GM19351 (cell line): ENCODE data around the gene PQBP1.
A peak's percentile ranks its signal among the peaks of the same experiment; 100 is the strongest.

Source experiments
- ATAC-seq: cut with Tn5 transposase; IDR thresholded peaks from one replicate; pipeline ENCODE4 v1.9.1; 2021; ENCODE audit warnings: mild to moderate bottlenecking, moderate library complexity; ENCODE audit not compliant: unreplicated experiment

PQBP1 gene

GRCh38 chrX:48919947-48920717 is 22.4 kb downstream of the PQBP1 start:
- no peak for ATAC-seq

DNA sequence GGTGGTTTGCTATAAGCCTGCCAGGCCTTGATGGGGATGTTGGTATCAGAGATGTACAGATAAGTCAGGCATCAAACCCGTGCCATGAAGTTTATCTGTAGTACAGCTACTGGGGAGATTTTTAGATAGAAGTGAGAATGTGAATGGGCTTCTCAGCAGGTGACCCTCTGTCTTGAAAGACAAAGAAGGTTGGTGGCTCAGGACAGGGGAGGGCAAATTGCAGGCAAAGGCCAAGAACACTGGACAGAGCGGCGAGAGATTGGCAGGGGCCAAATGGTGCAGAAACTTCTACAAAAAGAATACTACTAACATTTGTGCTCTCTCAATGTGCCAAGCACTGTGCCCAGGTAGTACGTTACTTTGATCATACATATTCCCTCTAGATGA is 23.0 kb downstream of the PQBP1 start:
- no peak for ATAC-seq

- ATAC-seq: no peak
Observed at GRCh38 chrX:48923771-48924170, 26.0 kb downstream of the PQBP1 start.

- ATAC-seq: no peak
Observed at GRCh38 chrX:48924270-48924669, 26.5 kb downstream of the PQBP1 start.

DNA sequence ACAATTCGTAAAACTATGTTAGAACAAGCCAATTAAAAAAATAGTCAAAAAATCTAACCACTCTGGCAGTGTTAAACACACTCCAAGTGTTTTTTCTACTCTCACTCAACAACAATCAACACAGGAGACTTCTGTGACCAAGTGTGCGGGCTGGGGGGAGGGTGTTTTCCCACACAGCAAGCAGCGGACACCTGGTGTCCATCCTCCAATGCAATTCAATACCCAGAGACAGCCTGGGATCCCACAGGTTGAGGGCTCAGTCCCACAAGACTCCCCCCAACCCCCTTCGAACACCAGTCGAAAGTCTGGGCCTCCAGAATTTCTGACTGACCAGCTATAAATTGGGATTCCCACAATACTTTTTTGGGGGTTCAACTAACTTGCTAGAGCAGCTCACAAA is 29.4 kb downstream of the PQBP1 start:
- ATAC-seq: no peak

DNA sequence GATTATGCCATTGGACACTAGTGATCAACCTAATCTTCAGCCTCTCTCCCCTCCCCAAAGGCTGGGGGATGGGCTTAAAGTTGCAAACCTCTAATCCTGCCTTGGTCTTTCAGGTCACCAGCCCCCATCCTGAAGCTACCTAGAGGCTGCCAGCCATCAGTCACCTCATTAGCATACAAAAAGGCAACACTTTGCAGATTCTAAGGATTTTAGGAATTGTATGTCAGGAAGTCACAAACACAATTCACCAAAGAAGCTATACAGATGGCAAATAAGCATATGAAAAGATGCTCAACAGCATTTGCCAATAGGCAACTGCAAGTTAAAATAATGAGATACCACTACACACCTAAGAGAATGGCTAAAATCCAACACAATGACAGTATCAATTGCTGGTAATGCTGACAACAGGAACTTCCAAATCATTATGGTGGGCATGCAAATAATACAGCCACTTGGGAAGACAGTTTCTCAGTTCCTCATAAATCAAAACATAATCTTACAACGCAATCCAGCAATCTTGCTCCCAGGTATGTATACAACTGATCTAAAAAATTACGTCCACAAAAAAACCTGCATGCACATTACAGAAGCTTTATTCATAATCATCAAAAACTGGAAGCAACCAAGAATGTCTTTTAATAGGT is 30.1 kb downstream of the PQBP1 start:
- no peak for ATAC-seq

DNA sequence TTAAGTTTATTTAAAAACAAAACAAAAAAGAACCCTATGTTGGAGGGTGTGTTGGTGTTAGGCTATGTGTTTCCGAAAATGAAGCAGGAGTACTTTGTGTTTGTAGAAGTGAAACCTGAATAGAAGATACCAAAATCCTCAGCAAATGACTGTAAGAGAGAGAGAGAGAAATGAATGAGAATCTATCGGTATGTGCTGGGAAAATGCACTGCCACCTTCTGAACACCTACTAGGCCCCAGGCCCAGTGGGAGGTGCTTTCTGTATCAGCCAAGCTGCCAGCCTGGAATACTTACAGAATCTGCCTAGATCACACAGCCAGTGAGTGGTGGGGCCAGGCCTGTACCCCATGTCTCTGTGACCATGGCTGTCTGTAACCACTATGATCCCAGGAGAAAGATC is 36.0 kb downstream of the PQBP1 start:
- peak; percentile 32 for ATAC-seq

DNA sequence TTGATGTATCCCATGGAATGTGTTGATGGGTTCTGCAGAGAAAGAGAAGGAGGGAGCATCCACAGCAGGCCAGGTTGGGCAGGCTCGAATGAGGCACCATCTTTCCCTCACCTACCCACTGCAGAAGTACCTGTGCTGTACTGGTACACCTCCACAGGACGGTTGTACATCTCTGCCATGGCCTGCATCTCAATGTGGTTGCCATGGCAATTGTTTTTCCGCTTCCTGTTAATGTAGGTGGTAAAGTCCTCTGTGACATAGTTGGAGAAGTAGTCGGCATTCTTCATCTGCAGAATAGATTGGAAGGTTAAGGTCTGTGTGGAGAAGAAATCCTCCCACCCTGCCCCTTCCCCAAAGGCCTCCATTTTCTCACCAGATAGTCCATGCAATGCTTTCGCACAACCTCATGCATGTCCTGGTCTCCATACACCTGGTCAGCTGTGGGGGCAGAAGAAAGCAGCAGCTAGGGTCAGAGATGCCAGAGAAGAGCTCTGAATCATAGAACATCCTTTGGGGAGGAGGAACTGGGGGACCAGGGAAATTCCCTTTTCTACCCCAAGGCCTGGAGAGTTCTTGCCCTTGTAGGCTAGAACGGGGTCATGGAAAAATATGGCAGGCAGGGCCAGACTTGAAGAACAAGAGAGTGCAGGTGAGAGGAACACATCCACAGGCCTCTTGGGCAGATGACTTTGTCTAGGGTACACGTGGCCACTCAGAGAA is 37.0 kb downstream of the PQBP1 start:
- no peak for ATAC-seq

DNA sequence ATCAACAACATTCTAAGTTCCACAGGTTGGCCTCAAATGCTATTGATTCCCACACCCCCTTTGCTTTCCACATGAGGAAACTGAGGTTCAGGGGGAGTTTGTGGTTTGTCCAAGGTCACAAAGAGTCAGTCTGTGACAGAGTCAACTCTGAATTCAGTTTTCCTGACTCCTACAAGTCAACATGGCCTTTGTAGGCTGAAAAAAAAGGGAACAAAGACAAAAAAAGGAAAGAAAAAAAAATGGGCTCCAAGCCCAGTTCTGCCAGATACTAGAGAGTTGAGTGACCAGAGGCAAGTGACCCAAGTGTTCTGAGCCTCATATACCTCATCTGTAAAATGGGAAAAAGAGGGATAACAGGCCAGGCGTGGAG is 37.6 kb downstream of the PQBP1 start:
- no peak for ATAC-seq

DNA sequence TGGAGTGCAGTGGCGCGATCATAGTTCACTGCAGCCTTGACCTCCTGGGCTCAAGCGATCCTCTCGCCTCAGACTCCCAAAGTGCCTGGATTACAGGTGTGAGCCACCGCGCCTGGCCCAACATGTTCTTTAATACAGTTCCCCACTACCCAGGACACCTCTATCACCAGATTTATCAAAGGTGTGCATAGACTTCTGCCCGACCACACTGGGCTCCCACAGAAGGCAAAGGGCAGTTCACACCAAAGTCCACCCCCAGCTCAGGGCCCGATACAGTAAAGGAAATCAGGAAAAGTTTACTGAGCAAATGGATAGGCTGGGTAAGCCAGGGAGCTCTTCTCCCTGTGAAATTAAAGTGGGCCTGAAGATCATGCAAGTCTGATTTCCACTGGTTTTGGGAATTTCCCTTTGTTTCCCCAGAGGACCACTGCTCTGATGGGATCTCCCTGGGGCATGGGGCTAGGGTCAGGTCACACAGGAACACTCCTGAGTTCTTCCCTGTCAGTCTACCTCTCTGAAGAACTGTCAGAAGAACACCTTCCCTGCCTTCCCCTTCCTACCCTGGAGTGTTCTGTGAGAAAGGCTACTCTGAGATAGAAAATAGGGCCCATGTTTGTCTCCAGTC is 38.8 kb downstream of the PQBP1 start:
- ATAC-seq: no peak

GRCh38 chrX:48937054-48937907 is 39.6 kb downstream of the PQBP1 start:
- ATAC-seq: peak; percentile 70

- peak; percentile 50 for ATAC-seq
Observed at GRCh38 chrX:48938721-48939425, 41.1 kb downstream of the PQBP1 start.

- no peak for ATAC-seq
Observed at GRCh38 chrX:48939524-48940228, 41.9 kb downstream of the PQBP1 start.

DNA sequence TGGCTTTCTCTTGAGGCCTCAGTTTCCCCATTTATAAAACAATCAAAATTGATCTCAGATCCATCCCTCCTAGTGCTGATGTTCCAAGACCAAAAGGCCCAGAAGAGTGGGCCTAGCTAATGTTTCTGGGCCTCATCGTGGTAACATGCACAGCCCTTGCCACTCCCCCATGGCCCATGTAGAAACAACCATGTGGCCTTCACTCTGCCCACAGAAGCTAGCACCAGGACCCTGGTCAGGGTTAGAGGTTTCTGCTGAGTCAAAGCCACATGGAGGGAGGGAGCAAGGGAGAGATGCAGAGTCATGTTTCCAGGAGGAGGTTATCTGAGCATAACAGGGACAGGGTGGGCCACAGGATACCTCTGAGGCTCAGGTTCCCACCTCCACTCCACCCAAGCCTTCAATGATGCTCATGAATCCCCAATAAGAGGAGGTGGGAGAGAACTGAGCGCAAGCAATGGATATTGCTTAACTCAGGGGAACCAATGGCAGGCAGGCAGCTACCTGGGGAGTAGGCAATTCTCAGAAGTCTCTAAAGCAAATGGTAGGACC is 42.8 kb downstream of the PQBP1 start:
- ATAC-seq: no peak

DNA sequence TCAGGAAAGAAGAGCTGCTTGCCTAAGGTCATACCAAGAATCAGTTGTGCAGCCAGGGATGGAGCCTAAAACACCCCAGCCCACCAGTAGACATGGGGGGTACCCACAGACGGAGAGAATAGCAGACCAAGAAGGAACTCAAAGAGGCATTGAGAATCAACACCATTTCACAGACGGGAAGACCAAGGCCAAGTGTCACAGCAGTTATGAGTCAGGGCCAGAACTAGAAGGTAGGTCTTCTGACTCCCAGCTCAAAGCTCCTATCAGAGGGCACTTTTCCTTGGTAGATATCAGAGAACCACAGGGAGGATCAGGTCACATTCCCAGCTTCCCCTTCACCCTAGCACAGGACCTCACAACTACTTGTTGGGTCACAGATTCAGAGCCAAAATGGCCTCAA is 45.2 kb downstream of the PQBP1 start:
- ATAC-seq: no peak

- ATAC-seq: peak; percentile 63
Observed at GRCh38 chrX:48945517-48946348, 48.0 kb downstream of the PQBP1 start.

DNA sequence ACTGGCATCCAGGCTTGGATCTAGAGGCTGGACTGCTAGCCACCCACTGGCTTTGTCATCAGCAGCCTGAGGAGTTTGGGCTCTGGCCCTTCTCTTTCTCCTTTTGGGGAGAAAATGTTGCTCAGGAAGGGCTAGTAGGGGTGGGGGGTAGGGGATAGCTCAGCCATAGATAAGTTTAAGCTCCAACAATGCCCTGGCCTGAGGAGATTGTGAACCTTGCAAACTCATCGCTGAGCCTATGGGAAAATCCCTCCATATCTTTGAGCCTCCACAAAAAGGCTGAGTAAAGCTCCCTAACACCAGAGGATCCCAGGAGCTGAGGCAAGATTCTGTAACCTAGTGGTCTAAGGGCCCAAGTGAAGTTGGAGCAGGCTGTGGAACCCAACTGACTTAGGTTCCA is 50.9 kb downstream of the PQBP1 start:
- ATAC-seq: no peak
